Measurements from ENCODE around the gene ATG9A.

DNA sequence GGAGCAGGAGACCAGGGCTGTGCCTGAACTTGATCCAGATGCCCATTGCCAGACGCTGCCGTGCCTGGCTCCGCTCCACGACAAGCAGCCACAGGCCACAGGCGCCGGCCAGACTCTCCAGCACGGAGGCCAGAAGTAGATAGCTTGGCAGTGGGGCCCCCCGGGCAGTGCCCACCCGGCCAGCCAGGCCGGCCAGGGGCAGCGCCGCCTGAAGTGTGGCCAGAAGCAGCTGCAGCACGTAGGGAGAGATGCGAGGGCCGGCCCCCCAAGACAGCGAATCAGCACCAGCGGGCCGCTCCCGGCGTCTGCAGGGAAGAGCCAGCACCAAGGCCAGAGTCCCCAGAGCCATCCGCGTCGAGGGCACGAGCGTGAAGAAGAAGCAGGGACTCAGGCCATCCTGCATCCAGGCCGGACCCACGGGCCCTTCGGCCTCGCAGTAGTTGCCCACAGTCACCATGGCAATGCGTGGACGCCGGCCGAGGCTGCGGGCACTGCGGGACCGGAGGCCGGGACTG is 11.2 kb downstream of the ATG9A start:
- no peak for TF ChIP-seq CTCF (IDR thresholded peaks at IDR 0.05; ENCODE audit: insufficient read depth, low read depth, low read length)
- TF ChIP-seq EZH2 (IDR thresholded peaks at IDR 0.05; ENCODE audit: insufficient read depth, low read length): no peak

Data from astrocyte (in vitro differentiated cells and primary cell).